ENCODE results near the gene PSMD7. TPM values are rescaled to one million over a fixed set of nuclear protein-coding genes. Genes with fewer than 3 reads are reported as not detected.

The PSMD7 gene
- total and polyA plus RNA-seq, 2 of the 4 experiments (the other 2 are of a cell fraction), result 80.8 to 98.3 TPM

- peak; percentile 66 for ATAC-seq (ENCODE audit: low read depth)
- intact Hi-C loops (cut with micrococcal nuclease), result loop anchor here (5.0 kb wide), 1 partner anchor 312 kb away; no protein-coding TSS in a partner anchor
- POLR2A ChIA-PET (ENCODE audit: unreplicated experiment), result no interaction called here
- no peak for TF ChIP-seq RFX5 (IDR thresholded peaks at IDR 0.05; ENCODE audit: low read depth, low read length)
- TF ChIP-seq MXI1 (IDR thresholded peaks at IDR 0.05; ENCODE audit: borderline replicate concordance, low read depth, low read length), result no peak
- peak; percentile 73 for TF ChIP-seq CTCF (conservative IDR thresholded peaks at IDR 0.05; ENCODE audit: low read depth, low read length)
- no peak for TF ChIP-seq USF2 (IDR thresholded peaks at IDR 0.05; ENCODE audit: low read depth, low read length)
- no peak for TF ChIP-seq NFE2L2 (IDR thresholded peaks at IDR 0.05; ENCODE audit: low read depth, low read length)
- TF ChIP-seq SMC3 (IDR thresholded peaks at IDR 0.05; ENCODE audit: low read depth, low read length), result peak; percentile 55
- TF ChIP-seq MAFK (IDR thresholded peaks at IDR 0.05; ENCODE audit: low read depth, low read length), result no peak
- no peak for TF ChIP-seq FOS (IDR thresholded peaks at IDR 0.05; ENCODE audit: low read depth, low read length)
- TF ChIP-seq CHD1 (IDR thresholded peaks at IDR 0.05; ENCODE audit: low read depth, low read length), result no peak
- TF ChIP-seq ELK1 (IDR thresholded peaks at IDR 0.05; ENCODE audit: borderline replicate concordance, low read depth, low read length), result no peak
- TF ChIP-seq RCOR1 (IDR thresholded peaks at IDR 0.05; ENCODE audit: insufficient replicate concordance, low read length), result no peak
- no peak for TF ChIP-seq POLR2A (IDR thresholded peaks at IDR 0.05; ENCODE audit: low read depth, low read length)
- peak; percentile 74 for TF ChIP-seq RAD21 (IDR thresholded peaks at IDR 0.05; ENCODE audit: low read length)
- no peak for TF ChIP-seq CEBPB (IDR thresholded peaks at IDR 0.05; ENCODE audit: low read depth, low read length)
Observed at GRCh38 chr16:74309789-74310781, 13.5 kb downstream of the PSMD7 start.

More at GRCh38 chr16:74309789-74310781, 13.5 kb downstream of the PSMD7 start:
- no peak overlapping the region for H3K14ac ChIP-seq (replicated peaks; ENCODE audit: low read depth, low read length)
- no peak overlapping the region for H3K4me3 ChIP-seq (ENCODE audit: insufficient read depth, low read depth, low read length)
- no peak overlapping the region for H3K4ac ChIP-seq (ENCODE audit: low read depth, low read length)
- no peak overlapping the region for H3K23ac ChIP-seq (ENCODE audit: low read depth, low read length)
- BruUV-seq (replicated peaks), result no TSS peak
- no peak overlapping the region for H2AFZ ChIP-seq (replicated peaks; ENCODE audit: low read length, poor library complexity)
- H2BK15ac ChIP-seq (ENCODE audit: low read depth, low read length), result no peak overlapping the region
- H4K20me1 ChIP-seq (ENCODE audit: insufficient read depth, low read length), result no peaks in the 10 kb centered on the region
- no peak overlapping the region for H2AK5ac ChIP-seq (ENCODE audit: low read depth, low read length)
- H3K9ac ChIP-seq (ENCODE audit: low read depth, low read length), result no peak overlapping the region
- H2BK20ac ChIP-seq (ENCODE audit: low read depth, low read length), result no peak overlapping the region
- peak; percentile 56 for DNase-seq
- H2BK5ac ChIP-seq (ENCODE audit: low read depth, low read length, poor library complexity, severe bottlenecking), result no peak overlapping the region
- dilution Hi-C loops (cut with HindIII; ENCODE audit: low sequenced_read_pairs, unreplicated experiment), result no loop called here
- peaks cover 16% of the 10 kb centered on the region for H3K36me3 ChIP-seq (ENCODE audit: control insufficient read depth, insufficient read depth, low read length)
- 0 out of 4 replicates have a peak, but pooled peaks cover 0 to 4% of the 10 kb centered on the region in 2 experiments for H3K79me1 ChIP-seq (ENCODE audit: low read depth in 1 of 2, low read length in 2 of 2)
- no peak overlapping the region for H4K5ac ChIP-seq (ENCODE audit: low read depth, low read length)
- H2BK120ac ChIP-seq (ENCODE audit: low read depth, low read length), result no peak overlapping the region
- no peak overlapping the region for H3K56ac ChIP-seq (ENCODE audit: extremely low read depth, insufficient read depth, low read length)
- H4K91ac ChIP-seq (ENCODE audit: insufficient read depth, low read depth, low read length), result no peak overlapping the region
- H3K4me1 ChIP-seq (ENCODE audit: control insufficient read depth, insufficient read depth, low read length), result no peaks in the 10 kb centered on the region
- CTCF ChIA-PET, result interaction anchor here (0.6 to 1.3 kb wide), 2 partner anchors 13 to 259 kb away, joined by 3 to 4 read pairs; no protein-coding TSS in a partner anchor
- in situ Hi-C loops (cut with MboI; ENCODE audit: low sequenced_read_pairs), result loop anchor here (10.0 kb wide), 1 partner anchor 125 kb away; no protein-coding TSS in a partner anchor
- no peak overlapping the region for H3K18ac ChIP-seq (ENCODE audit: low read depth, low read length)
- no peak overlapping the region for H3K4me2 ChIP-seq (ENCODE audit: low read depth, low read length)
- H3K27ac ChIP-seq (ENCODE audit: insufficient read depth, low read length), result no peak overlapping the region
- H4K8ac ChIP-seq (ENCODE audit: low read depth in 2 of 2, low read length in 2 of 2), result no peak overlapping the region
- 96% methylated on average over 4 of the region's 15 CpGs; no CpG with 5 or more reads in 1 of the 2 experiments for WGBS, 2 experiments (ENCODE audit: extremely low coverage in 2 of 2, insufficient read length in 1 of 2)
- H3K9me3 ChIP-seq (ENCODE audit: control insufficient read depth, insufficient read depth, low read length), result no peaks in the 10 kb centered on the region
- no peak overlapping the region for H2AK9ac ChIP-seq (replicated peaks; ENCODE audit: low read depth, low read length, poor library complexity)
- peaks cover 3% of the 10 kb centered on the region; the same call in 1 of the 2 replicates for H3K9me1 ChIP-seq (ENCODE audit: insufficient read depth, low read length)
- no peaks in the 10 kb centered on the region for H3K27me3 ChIP-seq (ENCODE audit: control insufficient read depth, insufficient read depth, low read length)
